GM12872 (cell line): Measurements from ENCODE around the gene TK2.

Experiments
- CTCF ChIP-seq: IDR thresholded peaks from 3 replicates; pipeline ENCODE4 v1.5.1; 2011; ENCODE audit warnings: low read depth, mild to moderate bottlenecking, low read length, moderate library complexity; ENCODE audit not compliant: insufficient read depth

TK2 gene

GRCh38 chr16:66528294-66528693, 21.6 kb downstream of the TK2 start:
- TF ChIP-seq CTCF = no peak

- no peak for TF ChIP-seq CTCF
Observed at GRCh38 chr16:66525396-66526180, 24.3 kb downstream of the TK2 start.

GRCh38 chr16:66524601-66525164, 25.2 kb downstream of the TK2 start:
- peak; percentile 29; the same call in 2 of the 3 replicates for TF ChIP-seq CTCF

- no peak for TF ChIP-seq CTCF
Observed at GRCh38 chr16:66523861-66524354, 26.0 kb downstream of the TK2 start.

GRCh38 chr16:66522816-66523590, 26.9 kb downstream of the TK2 start:
- TF ChIP-seq CTCF = no peak

GRCh38 chr16:66521951-66522771, 27.8 kb downstream of the TK2 start:
- no peak for TF ChIP-seq CTCF
